Activated T-cell treated with anti-CD3 and anti-CD28 coated beads, Interleukin-2, amount 50 U/mL, for 1 hour (primary cell): ENCODE results near the gene DARS2.
A peak's percentile ranks its signal among the peaks of the same experiment; 100 is the strongest.
"Not testable (repeated sequence)": the region's sequence is repeated elsewhere in the genome, so short reads cannot be mapped to it uniquely, and the experiment has no call there.

Source experiments
- DNase-seq: peaks from one replicate; pipeline ENCODE4 v3.0.0-alpha.2; 2020

DARS2 gene

DNA sequence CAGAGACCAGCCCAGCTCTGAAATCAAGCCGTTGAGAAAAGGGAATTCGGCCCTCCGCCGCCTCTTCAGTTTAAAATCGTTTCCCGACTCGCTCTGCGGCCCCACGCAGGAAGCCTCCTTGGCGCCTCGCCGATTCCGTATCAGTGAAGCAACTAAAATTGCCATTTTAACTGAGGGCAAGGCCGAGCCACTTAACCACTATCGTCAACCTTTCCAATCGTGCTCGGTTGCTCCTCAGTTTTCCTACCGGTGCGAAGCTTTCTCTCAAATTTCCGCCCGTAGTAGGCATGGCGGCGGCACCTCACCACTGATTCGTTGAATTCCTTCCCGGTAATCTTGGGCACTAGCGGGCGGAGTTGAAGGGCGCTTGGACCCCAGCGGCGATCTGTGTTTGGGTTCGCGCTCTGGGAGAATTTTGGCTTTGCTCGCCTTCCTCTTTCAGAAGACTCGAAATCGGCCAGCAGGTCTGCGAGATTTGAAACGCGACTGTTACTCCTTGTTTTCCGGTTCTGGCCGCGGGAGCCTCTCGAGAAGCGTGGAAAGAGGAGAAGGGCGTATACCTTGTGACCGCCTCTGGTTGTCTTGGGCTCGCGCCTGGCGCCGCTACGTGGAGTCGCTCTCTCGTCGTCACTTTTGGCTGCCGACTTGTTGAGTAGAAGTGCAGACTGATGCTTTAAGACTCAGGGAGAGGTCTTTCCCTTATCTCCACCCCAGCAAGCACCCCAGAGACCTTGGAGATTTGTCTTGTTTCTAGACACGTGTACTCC lies at the start of gene DARS2, which contains the start of gene CENPL:
Gene DARS2, plus strand, starts transcription at position 359 of the 767 bp plus-strand sequence. CDS start 557 bp downstream, outside the sequence.
Gene CENPL, minus strand, starts transcription at position 569 of the 767 bp plus-strand sequence. CDS start 13,584 bp downstream, outside the sequence.
- DNase-seq: peak; percentile 87

- no peak for DNase-seq
These were observed 48.8 kb upstream of the DARS2 start for GRCh38 chr1:173775578-173776226.

DNA sequence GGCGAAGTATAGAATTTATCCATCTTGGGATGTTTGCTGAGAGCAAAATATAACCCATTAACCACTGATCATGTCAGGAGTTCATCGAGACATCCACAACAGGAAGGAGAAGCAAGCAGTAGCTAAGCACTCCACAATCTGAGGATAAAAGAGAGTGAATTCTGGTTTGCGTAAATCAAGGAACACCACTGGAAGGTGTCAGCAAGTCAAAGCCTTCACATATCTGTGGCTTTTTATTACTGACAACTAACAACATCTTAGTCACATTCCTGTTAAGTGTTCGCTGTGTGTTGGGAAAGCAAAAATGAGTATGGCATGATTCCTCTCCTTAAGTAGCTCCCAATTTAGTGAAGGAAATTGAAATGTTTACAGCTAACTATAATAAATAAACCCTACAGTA lies 44.5 kb upstream of the DARS2 start:
- DNase-seq: no peak

GRCh38 chr1:173784997-173785396 lies 39.5 kb upstream of the DARS2 start:
- DNase-seq: no peak

GRCh38 chr1:173789841-173790240 lies 34.6 kb upstream of the DARS2 start:
- DNase-seq: no peak

- no peak for DNase-seq
These were observed 26.4 kb upstream of the DARS2 start for GRCh38 chr1:173798078-173798477.

DNA sequence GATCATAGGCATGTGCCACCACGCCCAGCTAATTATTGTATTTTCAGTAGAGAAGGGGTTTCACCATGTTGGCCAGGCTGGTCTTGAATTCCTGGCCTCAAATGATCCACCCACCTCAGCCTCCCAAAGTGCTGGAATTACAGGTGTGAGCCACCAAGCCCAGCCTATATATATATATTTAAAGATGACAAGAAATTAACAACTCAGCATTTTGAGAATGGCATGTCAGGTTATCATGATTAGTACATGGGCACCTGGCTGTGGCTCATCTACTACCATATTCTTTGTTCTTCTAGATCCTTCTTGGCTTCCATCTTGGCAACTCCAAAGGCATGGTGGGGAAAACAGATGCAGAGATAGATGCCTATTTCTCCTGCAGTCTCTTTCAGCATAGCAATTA lies 24.5 kb upstream of the DARS2 start:
- DNase-seq: not testable (repeated sequence)

DNA sequence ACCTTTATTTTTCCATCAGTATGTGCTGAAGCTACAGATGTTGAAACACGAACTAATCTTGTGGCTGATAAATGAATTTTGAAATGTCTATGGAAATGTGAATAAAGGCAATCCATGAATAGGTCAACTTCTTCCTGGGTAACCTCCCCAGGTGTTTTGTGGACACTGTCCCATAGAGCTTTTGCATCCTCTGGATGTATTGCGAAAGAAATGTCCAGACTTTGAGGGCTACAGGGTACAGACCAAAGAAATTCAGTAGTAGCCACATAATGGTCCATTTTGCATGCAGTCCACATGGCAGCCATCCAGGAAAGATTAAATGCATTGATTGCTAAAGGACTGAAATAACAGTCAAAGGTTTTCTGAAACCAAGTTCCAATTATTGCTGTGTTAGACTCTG lies 21.5 kb upstream of the DARS2 start:
- no peak for DNase-seq

DNA sequence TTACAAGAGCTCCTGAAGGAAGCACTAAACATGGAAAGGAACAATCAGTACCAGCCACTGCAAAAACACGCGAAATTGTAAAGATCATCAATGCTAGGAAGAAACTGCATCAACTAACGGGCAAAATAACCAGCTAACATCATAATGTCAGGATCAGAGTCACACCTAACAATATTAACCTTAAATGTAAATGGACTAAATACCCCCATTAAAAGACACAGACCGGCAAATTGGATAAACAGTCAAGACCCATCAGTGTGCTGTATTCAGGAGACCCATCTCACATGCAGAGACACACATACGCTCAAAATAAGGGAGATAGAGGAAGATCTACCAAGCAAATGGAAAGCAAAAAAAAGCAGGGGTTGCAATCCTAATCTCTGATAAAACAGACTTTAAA lies 10.8 kb upstream of the DARS2 start:
- not testable (repeated sequence) for DNase-seq

- no peak for DNase-seq
These were observed 6.0 kb upstream of the DARS2 start for GRCh38 chr1:173818459-173818858.

GRCh38 chr1:173821680-173822079 lies 2.8 kb upstream of the DARS2 start:
- no peak for DNase-seq

GRCh38 chr1:173823781-173824314 lies 625 bp upstream of the DARS2 start:
- DNase-seq: no peak

- DNase-seq: no peak
These were observed 3.1 kb downstream of the DARS2 start for GRCh38 chr1:173827611-173828010.

- DNase-seq: no peak
These were observed 8.3 kb downstream of the DARS2 start for GRCh38 chr1:173832748-173833147.

DNA sequence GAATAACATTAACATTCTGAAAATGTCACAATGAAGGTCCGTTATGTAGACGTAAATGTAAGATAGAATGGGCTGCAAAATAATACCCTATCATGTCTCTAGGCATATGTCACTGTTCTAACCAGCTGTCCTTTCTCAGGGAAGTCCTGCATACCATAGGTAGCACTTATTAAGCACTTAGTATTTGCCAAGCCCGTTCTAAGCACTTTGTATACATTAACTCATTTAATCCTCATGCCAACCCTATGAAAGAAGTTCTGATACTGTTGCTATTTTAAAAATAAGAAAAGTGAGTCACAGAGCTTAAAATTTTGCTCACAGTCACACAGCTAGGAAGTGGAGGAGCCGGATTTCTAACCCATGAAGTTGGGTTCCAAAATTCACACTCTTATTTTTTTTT lies 27.6 kb downstream of the DARS2 start:
- no peak for DNase-seq

- no peak for DNase-seq
These were observed 28.6 kb downstream of the DARS2 start for GRCh38 chr1:173853074-173853473.

- no peak for DNase-seq
These were observed 31.5 kb downstream of the DARS2 start for GRCh38 chr1:173856014-173856413.

GRCh38 chr1:173856903-173857302 lies 32.4 kb downstream of the DARS2 start:
- DNase-seq: no peak

GRCh38 chr1:173857363-173857917 lies 33.0 kb downstream of the DARS2 start:
- DNase-seq: no peak

GRCh38 chr1:173859547-173859946 lies 35.1 kb downstream of the DARS2 start:
- DNase-seq: not testable (repeated sequence)

DNA sequence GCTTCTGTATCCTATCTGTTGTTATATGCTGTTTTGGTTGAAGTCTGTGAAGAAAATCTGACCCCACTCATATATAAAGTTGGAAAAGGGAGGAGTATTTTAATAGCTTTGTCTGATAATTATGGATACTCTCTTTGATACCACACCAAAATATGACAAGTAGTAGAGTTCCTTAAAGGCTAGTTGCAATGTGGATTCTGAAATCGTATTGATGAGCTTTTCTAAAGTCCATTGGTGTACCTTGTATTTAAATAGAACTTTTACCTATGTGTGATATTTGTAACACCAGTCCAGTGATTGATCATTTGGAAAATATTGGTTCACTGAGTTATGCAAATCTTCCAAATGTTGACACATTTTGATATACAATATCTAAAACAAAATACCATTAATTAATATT lies 35.6 kb downstream of the DARS2 start:
- no peak for DNase-seq

DNA sequence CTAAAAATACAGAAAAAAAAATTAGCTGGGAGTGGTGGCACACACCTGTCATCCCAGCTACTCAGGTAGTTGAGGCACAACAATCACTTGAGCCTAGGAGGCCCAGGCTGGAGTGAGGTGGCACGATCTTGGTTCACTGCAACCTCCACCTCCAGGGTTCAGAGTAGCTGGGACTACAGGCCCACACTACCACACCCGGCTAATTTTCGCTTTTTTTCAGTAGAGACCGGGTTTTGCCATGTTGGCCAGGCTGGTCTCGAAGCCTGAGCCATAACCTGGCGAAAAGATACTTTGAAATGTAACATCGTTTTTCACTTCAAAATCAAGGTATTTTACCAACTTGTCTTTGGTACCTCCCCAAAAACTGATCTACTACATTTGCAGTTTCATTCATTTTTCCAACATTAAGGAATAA lies 37.3 kb downstream of the DARS2 start:
- no peak for DNase-seq

- not testable (repeated sequence) for DNase-seq
These were observed 37.8 kb downstream of the DARS2 start for GRCh38 chr1:173862146-173862768.
